NCI-H1105 treated with DMSO at 0.1 percent for 48 hours (cell line): ENCODE measurements around the gene MSI1.

Source experiments
- DNase-seq: peaks from one replicate; lab custom pipeline; 2025; lab: John Stamatoyannopoulos, UW

MSI1 gene

GRCh38 chr12:120368789-120369602 lies at the start of gene MSI1:
Gene MSI1 (minus strand): TSS chr12:120369164. CDS start chr12:120369091, 73 bp downstream.
- peak; percentile 25 for DNase-seq

- no peak for DNase-seq
Measured at GRCh38 chr12:120417917-120418580, 49.1 kb upstream of the MSI1 start.

GRCh38 chr12:120416490-120417216 lies 47.7 kb upstream of the MSI1 start:
- DNase-seq, result no peak

GRCh38 chr12:120413901-120414695 lies 45.1 kb upstream of the MSI1 start:
- DNase-seq, result no peak

GRCh38 chr12:120412421-120412820 lies 43.5 kb upstream of the MSI1 start:
- DNase-seq, result no peak

GRCh38 chr12:120408771-120409170 lies 39.8 kb upstream of the MSI1 start:
- no peak for DNase-seq

GRCh38 chr12:120406553-120406952 lies 37.6 kb upstream of the MSI1 start:
- DNase-seq, result no peak

- no peak for DNase-seq
Measured at GRCh38 chr12:120406069-120406468, 37.1 kb upstream of the MSI1 start.

- DNase-seq, result no peak
Measured at GRCh38 chr12:120404271-120404670, 35.3 kb upstream of the MSI1 start.

GRCh38 chr12:120403869-120404268 lies 34.9 kb upstream of the MSI1 start:
- DNase-seq, result no peak

- no peak for DNase-seq
Measured at GRCh38 chr12:120402217-120402616, 33.3 kb upstream of the MSI1 start.

GRCh38 chr12:120399531-120399930 lies 30.6 kb upstream of the MSI1 start:
- no peak for DNase-seq

GRCh38 chr12:120397824-120398540 lies 29.0 kb upstream of the MSI1 start:
- DNase-seq, result no peak

- peak; percentile 49 for DNase-seq
Measured at GRCh38 chr12:120394483-120395367, 25.8 kb upstream of the MSI1 start.

- no peak for DNase-seq
Measured at GRCh38 chr12:120390540-120391120, 21.7 kb upstream of the MSI1 start.

GRCh38 chr12:120388691-120389481 lies 19.9 kb upstream of the MSI1 start:
- peak; percentile 83 for DNase-seq

GRCh38 chr12:120381752-120382419 lies 12.9 kb upstream of the MSI1 start:
- no peak for DNase-seq

- DNase-seq, result no peak
Measured at GRCh38 chr12:120378036-120378435, 9.1 kb upstream of the MSI1 start.
